ENCODE measurements around the gene RBPJ.

Gene RBPJ

GRCh38 chr4:26319467-26319948, 1.3 kb upstream of the RBPJ start:
- peak overlapping the region; percentile 100 for H3K27ac Mint-ChIP-seq
- no peaks in the 10 kb centered on the region for H3K9me3 Mint-ChIP-seq (ENCODE audit: low read depth)
- H3K36me3 Mint-ChIP-seq = peaks cover 3% of the 10 kb centered on the region
- H3K4me1 Mint-ChIP-seq (ENCODE audit: low read depth) = peaks cover 35% of the 10 kb centered on the region
- H3K27me3 Mint-ChIP-seq = no peaks in the 10 kb centered on the region
- peak overlapping the region; percentile 99 for H3K4me3 Mint-ChIP-seq

GRCh38 chr4:26319949-26320537, 771 bp upstream of the RBPJ start:
- peak overlapping the region; percentile 99 for H3K4me3 Mint-ChIP-seq
- no peaks in the 10 kb centered on the region for H3K9me3 Mint-ChIP-seq (ENCODE audit: low read depth)
- H3K36me3 Mint-ChIP-seq = peaks cover 4% of the 10 kb centered on the region
- peak overlapping the region; percentile 100 for H3K27ac Mint-ChIP-seq
- no peaks in the 10 kb centered on the region for H3K27me3 Mint-ChIP-seq
- peaks cover 40% of the 10 kb centered on the region for H3K4me1 Mint-ChIP-seq (ENCODE audit: low read depth)

- Mint-ChIP-seq H3K4me3 (peak overlapping the region; percentile 97), H3K4me1 (ENCODE audit: low read depth) (peaks cover 46% of the 10 kb centered on the region), H3K36me3 (peaks cover 5% of the 10 kb centered on the region)
These were observed 783 bp downstream of the RBPJ start for GRCh38 chr4:26321373-26322221.

GRCh38 chr4:26322346-26322745, 1.5 kb downstream of the RBPJ start:
- Mint-ChIP-seq H3K27ac (peak overlapping the region; percentile 96), H3K9me3 (ENCODE audit: low read depth) (no peaks in the 10 kb centered on the region), H3K4me1 (ENCODE audit: low read depth) (peaks cover 45% of the 10 kb centered on the region), H3K4me3 (peak overlapping the region; percentile 97), H3K36me3 (peaks cover 5% of the 10 kb centered on the region), H3K27me3 (no peaks in the 10 kb centered on the region)

More at GRCh38 chr4:26321373-26322221, 783 bp downstream of the RBPJ start:
- Mint-ChIP-seq H3K27me3 (no peaks in the 10 kb centered on the region), H3K9me3 (ENCODE audit: low read depth) (no peaks in the 10 kb centered on the region), H3K27ac (peak overlapping the region; percentile 96)

- no peaks in the 10 kb centered on the region for H3K9me3 Mint-ChIP-seq (ENCODE audit: low read depth)
- peaks cover 37% of the 10 kb centered on the region for H3K4me1 Mint-ChIP-seq (ENCODE audit: low read depth)
- H3K27me3 Mint-ChIP-seq = no peaks in the 10 kb centered on the region
- peaks cover 2% of the 10 kb centered on the region for H3K36me3 Mint-ChIP-seq
- peak overlapping the region; percentile 69 for H3K27ac Mint-ChIP-seq
- H3K4me3 Mint-ChIP-seq = peak overlapping the region; percentile 97
These were observed 3.0 kb downstream of the RBPJ start for GRCh38 chr4:26323821-26324220.

- Mint-ChIP-seq H3K9me3 (ENCODE audit: low read depth) (no peaks in the 10 kb centered on the region), H3K4me3 (peak overlapping the region; percentile 75), H3K4me1 (ENCODE audit: low read depth) (peaks cover 40% of the 10 kb centered on the region), H3K27me3 (no peaks in the 10 kb centered on the region), H3K27ac (peak overlapping the region; percentile 67), H3K36me3 (peaks cover 2% of the 10 kb centered on the region)
These were observed 4.4 kb downstream of the RBPJ start for GRCh38 chr4:26325191-26325590.

- no peaks in the 10 kb centered on the region for H3K27me3 Mint-ChIP-seq
- peaks cover 2% of the 10 kb centered on the region for H3K36me3 Mint-ChIP-seq
- H3K27ac Mint-ChIP-seq = no peak overlapping the region
- H3K4me3 Mint-ChIP-seq = no peak overlapping the region
- H3K4me1 Mint-ChIP-seq (ENCODE audit: low read depth) = peaks cover 50% of the 10 kb centered on the region
- H3K9me3 Mint-ChIP-seq (ENCODE audit: low read depth) = no peaks in the 10 kb centered on the region
These were observed 6.0 kb downstream of the RBPJ start for GRCh38 chr4:26326791-26327190.

GRCh38 chr4:26330186-26330787, 9.5 kb downstream of the RBPJ start:
- Mint-ChIP-seq H3K4me3 (peak overlapping the region; percentile 17), H3K4me1 (ENCODE audit: low read depth) (peaks cover 39% of the 10 kb centered on the region), H3K27ac (no peak overlapping the region)

GRCh38 chr4:26330946-26331345, 10.1 kb downstream of the RBPJ start:
- no peaks in the 10 kb centered on the region for H3K27me3 Mint-ChIP-seq
- no peak overlapping the region for H3K27ac Mint-ChIP-seq
- no peak overlapping the region for H3K4me3 Mint-ChIP-seq
- H3K36me3 Mint-ChIP-seq = peaks cover 2% of the 10 kb centered on the region
- H3K9me3 Mint-ChIP-seq (ENCODE audit: low read depth) = no peaks in the 10 kb centered on the region
- H3K4me1 Mint-ChIP-seq (ENCODE audit: low read depth) = peaks cover 39% of the 10 kb centered on the region

More at GRCh38 chr4:26330186-26330787, 9.5 kb downstream of the RBPJ start:
- Mint-ChIP-seq H3K9me3 (ENCODE audit: low read depth) (no peaks in the 10 kb centered on the region), H3K36me3 (no peaks in the 10 kb centered on the region), H3K27me3 (no peaks in the 10 kb centered on the region)

- peaks cover 43% of the 10 kb centered on the region for H3K4me1 Mint-ChIP-seq (ENCODE audit: low read depth)
- H3K9me3 Mint-ChIP-seq (ENCODE audit: low read depth) = no peaks in the 10 kb centered on the region
- no peaks in the 10 kb centered on the region for H3K27me3 Mint-ChIP-seq
- H3K27ac Mint-ChIP-seq = no peak overlapping the region
- no peak overlapping the region for H3K4me3 Mint-ChIP-seq
- peaks cover 2% of the 10 kb centered on the region for H3K36me3 Mint-ChIP-seq
These were observed 10.7 kb downstream of the RBPJ start for GRCh38 chr4:26331380-26331950.

- Mint-ChIP-seq H3K27ac (no peak overlapping the region), H3K4me3 (no peak overlapping the region), H3K4me1 (ENCODE audit: low read depth) (peaks cover 48% of the 10 kb centered on the region)
These were observed 13.6 kb downstream of the RBPJ start for GRCh38 chr4:26334366-26334765.

GRCh38 chr4:26337612-26338011, 16.8 kb downstream of the RBPJ start:
- no peaks in the 10 kb centered on the region for H3K27me3 Mint-ChIP-seq
- H3K4me3 Mint-ChIP-seq = no peak overlapping the region
- H3K27ac Mint-ChIP-seq = no peak overlapping the region
- no peaks in the 10 kb centered on the region for H3K9me3 Mint-ChIP-seq (ENCODE audit: low read depth)
- peaks cover 59% of the 10 kb centered on the region for H3K4me1 Mint-ChIP-seq (ENCODE audit: low read depth)
- H3K36me3 Mint-ChIP-seq = peaks cover 2% of the 10 kb centered on the region

More at GRCh38 chr4:26334366-26334765, 13.6 kb downstream of the RBPJ start:
- Mint-ChIP-seq H3K36me3 (peaks cover 2% of the 10 kb centered on the region), H3K9me3 (ENCODE audit: low read depth) (no peaks in the 10 kb centered on the region), H3K27me3 (no peaks in the 10 kb centered on the region)

- Mint-ChIP-seq H3K27ac (no peak overlapping the region), H3K36me3 (peaks cover 10% of the 10 kb centered on the region), H3K4me1 (ENCODE audit: low read depth) (peaks cover 64% of the 10 kb centered on the region)
These were observed 21.7 kb downstream of the RBPJ start for GRCh38 chr4:26342328-26343037.

GRCh38 chr4:26343038-26343398, 22.2 kb downstream of the RBPJ start:
- no peaks in the 10 kb centered on the region for H3K9me3 Mint-ChIP-seq (ENCODE audit: low read depth)
- H3K27ac Mint-ChIP-seq = no peak overlapping the region
- no peak overlapping the region for H3K4me3 Mint-ChIP-seq
- H3K4me1 Mint-ChIP-seq (ENCODE audit: low read depth) = peaks cover 62% of the 10 kb centered on the region
- no peaks in the 10 kb centered on the region for H3K27me3 Mint-ChIP-seq
- H3K36me3 Mint-ChIP-seq = peaks cover 11% of the 10 kb centered on the region

More at GRCh38 chr4:26342328-26343037, 21.7 kb downstream of the RBPJ start:
- Mint-ChIP-seq H3K9me3 (ENCODE audit: low read depth) (no peaks in the 10 kb centered on the region), H3K4me3 (no peak overlapping the region), H3K27me3 (no peaks in the 10 kb centered on the region)
